GM23338 (cell line): ENCODE data around the gene CTU1. TPM values are rescaled to one million over a fixed set of nuclear protein-coding genes. Genes with fewer than 3 reads are reported as not detected.

Experiments
- ATAC-seq: fragments of 200-7000 bp; cut with Tn5 transposase; 3 replicates; pipeline ENCODE4 v1.9.1; 2020
- DNase-seq: peaks from one replicate; pipeline ENCODE4 v3.0.0-alpha.2; 2015; ENCODE audit warnings: low spot score
- H2AFZ ChIP-seq: fragments of 200-600 bp; sonication (generic); 2 replicates; pipeline ENCODE4 v1.8.0; 2016; ENCODE audit warnings: antibody characterized with exemption, mild to moderate bottlenecking, moderate library complexity
- H3F3A ChIP-seq: fragments of 200-600 bp; sonication (generic); replicated peaks from 2 replicates; pipeline ENCODE4 v1.8.0; 2017; ENCODE audit warnings: antibody characterized with exemption, mixed run types, low read depth
- H3K27ac ChIP-seq: fragments of 200-600 bp; sonication (generic); 2 replicates; pipeline ENCODE4 v1.6.1; 2016; ENCODE audit warnings: low read depth
- H3K27me3 ChIP-seq: fragments of 200-600 bp; sonication (generic); 2 replicates; pipeline ENCODE4 v1.8.0; 2016; ENCODE audit warnings: mild to moderate bottlenecking, mixed run types, moderate library complexity; ENCODE audit not compliant: insufficient read depth
- H3K36me3 ChIP-seq: fragments of 200-600 bp; sonication (generic); 2 replicates; pipeline ENCODE4 v1.8.0; 2016; ENCODE audit warnings: mild to moderate bottlenecking; ENCODE audit not compliant: insufficient read depth
- H3K4me1 ChIP-seq: fragments of 200-600 bp; sonication (generic); 2 replicates; pipeline ENCODE4 v1.8.0; 2016; ENCODE audit warnings: mild to moderate bottlenecking, moderate library complexity; ENCODE audit not compliant: insufficient read depth
- H3K4me2 ChIP-seq: fragments of 200-600 bp; sonication (generic); 2 replicates; pipeline ENCODE4 v1.7.1; 2017; ENCODE audit warnings: mixed run types
- H3K4me3 ChIP-seq: fragments of 200-600 bp; sonication (generic); 2 replicates; pipeline ENCODE4 v1.6.1; 2016; ENCODE audit warnings: mixed run types
- H3K79me2 ChIP-seq: fragments of 200-600 bp; sonication (generic); replicated peaks from 2 replicates; pipeline ENCODE4 v1.8.0; 2017; ENCODE audit warnings: mild to moderate bottlenecking; ENCODE audit not compliant: insufficient read depth
- H3K9me2 ChIP-seq: fragments of 200-600 bp; sonication (generic); 2 replicates; pipeline ENCODE4 v1.8.0; 2017; ENCODE audit not compliant: insufficient read depth
- H4K20me1 ChIP-seq: fragments of 200-600 bp; sonication (generic); replicated peaks from 2 replicates; pipeline ENCODE4 v1.8.0; 2017; ENCODE audit warnings: mild to moderate bottlenecking; ENCODE audit not compliant: insufficient read depth
- H3K27ac Mint-ChIP-seq: 2 replicates; pipeline ENCODE4 v1.8.0; 2020; ENCODE audit warnings: inconsistent platforms, mild to moderate bottlenecking, moderate library complexity, mixed read lengths
- H3K27me3 Mint-ChIP-seq: 3 replicates; pipeline ENCODE4 v1.8.0; 2022; ENCODE audit warnings: low read depth, mild to moderate bottlenecking, moderate library complexity, mixed read lengths, inconsistent platforms; ENCODE audit not compliant: insufficient read depth, poor library complexity
- H3K36me3 Mint-ChIP-seq: 3 replicates; pipeline ENCODE4 v1.8.0; 2021; ENCODE audit warnings: low read depth, mild to moderate bottlenecking, inconsistent platforms, moderate library complexity, mixed read lengths
- H3K4me1 Mint-ChIP-seq: 3 replicates; pipeline ENCODE4 v1.8.0; 2020; ENCODE audit warnings: mild to moderate bottlenecking, inconsistent platforms, mixed read lengths
- H3K4me3 Mint-ChIP-seq: 3 replicates; pipeline ENCODE4 v1.8.0; 2021; ENCODE audit warnings: moderate library complexity, mild to moderate bottlenecking, inconsistent platforms, mixed read lengths
- H3K9me3 Mint-ChIP-seq: 3 replicates; pipeline ENCODE4 v1.8.0; 2020; ENCODE audit warnings: moderate library complexity, mild to moderate bottlenecking, inconsistent platforms, mixed read lengths
- CREB1 ChIP-seq: fragments of 250-450 bp; sonication (Bioruptor Pico); IDR thresholded peaks from 2 replicates; pipeline ENCODE4 v1.5.0; 2020; ENCODE audit warnings: low read depth, mild to moderate bottlenecking, moderate library complexity
- EZH2 ChIP-seq: fragments of 200-600 bp; sonication (generic); IDR thresholded peaks from one replicate; pipeline ENCODE4 v1.8.0; 2017; ENCODE audit warnings: antibody characterized with exemption, mild to moderate bottlenecking, low read depth; ENCODE audit not compliant: unreplicated experiment
- EZH2phosphoT487 ChIP-seq: fragments of 200-600 bp; sonication (generic); IDR thresholded peaks from one replicate; pipeline ENCODE4 v1.8.1; 2018; ENCODE audit warnings: antibody characterized with exemption; ENCODE audit not compliant: unreplicated experiment
- JUNB ChIP-seq: IDR thresholded peaks from one replicate; pipeline ENCODE4 v1.6.1; 2016; ENCODE audit warnings: antibody characterized with exemption; ENCODE audit not compliant: unreplicated experiment
- NANOG ChIP-seq: IDR thresholded peaks from 2 replicates; pipeline ENCODE4 v1.6.1; 2016; ENCODE audit warnings: antibody characterized with exemption, borderline replicate concordance
- POLR2AphosphoS5 ChIP-seq: IDR thresholded peaks from 2 replicates; pipeline ENCODE4 v1.6.1; 2016; ENCODE audit warnings: antibody characterized with exemption, low read depth
- STAT1 ChIP-seq: IDR thresholded peaks from one replicate; pipeline ENCODE4 v1.6.1; 2016; ENCODE audit warnings: antibody characterized with exemption; ENCODE audit not compliant: unreplicated experiment
- ZNF114 ChIP-seq: fragments of 250-450 bp; sonication (Bioruptor Pico); IDR thresholded peaks from 2 replicates; pipeline ENCODE4 v1.5.0; 2020; ENCODE audit warnings: mild to moderate bottlenecking, moderate library complexity
- ZNF331 ChIP-seq: fragments of 250-450 bp; sonication (Bioruptor Pico); IDR thresholded peaks from 2 replicates; pipeline ENCODE4 v1.5.0; 2020; ENCODE audit warnings: low read depth, mild to moderate bottlenecking, moderate library complexity
- polyA plus RNA-seq: library from polyadenylated mRNA; unstranded; fragments of >200 nt; fragmentation: Nextera tagmentation; extraction: Ambion mirVana; gene quantifications from 2 replicates; pipeline ENCODE4 v1.2.1, GENCODE V29; 2016
- total RNA-seq: library from RNA; depleted of rRNA; stranded (reverse); fragments of >200 nt; shearing (Covaris generic); gene quantifications from 2 replicates; pipeline ENCODE4 v1.2.3, GENCODE V29; 2014
- TF ChIP-seq, protein P1 (sequence below): IDR thresholded peaks from 2 replicates; pipeline ENCODE4 v1.6.1; 2016; ENCODE audit warnings: antibody characterized with exemption
- TF ChIP-seq, protein P2 (sequence below): fragments of 250-450 bp; sonication (Bioruptor Pico); IDR thresholded peaks from 2 replicates; pipeline ENCODE4 v1.5.0; 2020; ENCODE audit warnings: mild to moderate bottlenecking, moderate library complexity
- TF ChIP-seq, protein P3 (sequence below), 2 experiments: fragments of 200-600 bp in 1 of 2; sonication (generic) in 1 of 2; conservative IDR thresholded peaks; 2 replicates each; pipeline versions ENCODE4 v1.5.1 to v1.6.1; 2016 to 2017; ENCODE audit warnings: antibody characterized with exemption in 2 of 2, low read depth in 2 of 2, mild to moderate bottlenecking in 2 of 2, moderate library complexity in 1 of 2
- TF ChIP-seq, protein P4 (sequence below): IDR thresholded peaks from one replicate; pipeline ENCODE4 v1.6.1; 2018; ENCODE audit warnings: antibody characterized with exemption; ENCODE audit not compliant: unreplicated experiment

CTU1 gene
- total and polyA plus RNA-seq, 2 experiments from 2014 or later, result 3.7 to 18.8 TPM

DNA sequence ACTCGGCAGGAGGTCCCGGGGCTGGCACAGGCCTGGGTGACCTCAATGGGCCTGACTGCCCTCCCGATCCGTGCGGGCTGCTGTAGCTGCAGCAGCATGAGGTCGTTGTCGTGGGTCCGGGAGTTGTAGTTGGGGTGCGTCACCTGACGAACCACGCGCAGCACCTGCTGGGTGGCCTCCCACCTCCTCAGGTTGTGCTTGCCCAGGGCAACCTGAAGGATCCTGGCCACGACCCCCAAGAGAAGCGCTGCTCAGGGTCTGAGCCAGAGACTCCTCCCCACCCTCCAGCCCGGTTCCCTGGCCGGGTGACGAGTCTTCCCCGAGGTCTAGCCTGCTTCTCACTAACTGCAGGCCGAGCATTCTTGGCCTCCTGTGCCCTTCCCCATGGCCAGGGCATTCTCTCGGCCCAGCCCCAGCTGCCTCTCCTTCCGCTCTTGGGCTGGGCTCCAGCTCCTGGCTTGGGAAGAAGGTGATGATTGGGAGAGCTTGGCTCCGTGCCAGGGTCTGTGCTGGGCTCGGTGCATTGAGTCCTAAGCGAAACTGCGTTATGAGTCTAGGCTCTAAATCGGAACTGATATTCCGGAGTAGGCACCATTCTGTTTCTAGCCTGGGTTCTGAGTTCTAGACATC is 28.6 kb downstream of the CTU1 start:
- no peak overlapping the region for H3K27ac Mint-ChIP-seq
- Histone ChIP-seq H3F3A (no peaks in the 10 kb centered on the region), H3K4me3 (no peak overlapping the region), H4K20me1 (no peaks in the 10 kb centered on the region), H3K36me3 (no peaks in the 10 kb centered on the region), H3K9me2 (no peaks in the 10 kb centered on the region), H2AFZ (no peak overlapping the region), H3K27ac (no peak overlapping the region), H3K4me1 (peaks cover 6% of the 10 kb centered on the region; the same call in 1 of the 2 replicates), H3K79me2 (no peaks in the 10 kb centered on the region), H3K27me3 (no peaks in the 10 kb centered on the region), H3K4me2 (no peak overlapping the region)
- H3K36me3 Mint-ChIP-seq, result no peaks in the 10 kb centered on the region; the same call in 2 of the 3 replicates
- H3K4me1 Mint-ChIP-seq, result peaks cover 24% of the 10 kb centered on the region
- TF ChIP-seq STAT1, result no peak
- TF ChIP-seq, protein P1, sequence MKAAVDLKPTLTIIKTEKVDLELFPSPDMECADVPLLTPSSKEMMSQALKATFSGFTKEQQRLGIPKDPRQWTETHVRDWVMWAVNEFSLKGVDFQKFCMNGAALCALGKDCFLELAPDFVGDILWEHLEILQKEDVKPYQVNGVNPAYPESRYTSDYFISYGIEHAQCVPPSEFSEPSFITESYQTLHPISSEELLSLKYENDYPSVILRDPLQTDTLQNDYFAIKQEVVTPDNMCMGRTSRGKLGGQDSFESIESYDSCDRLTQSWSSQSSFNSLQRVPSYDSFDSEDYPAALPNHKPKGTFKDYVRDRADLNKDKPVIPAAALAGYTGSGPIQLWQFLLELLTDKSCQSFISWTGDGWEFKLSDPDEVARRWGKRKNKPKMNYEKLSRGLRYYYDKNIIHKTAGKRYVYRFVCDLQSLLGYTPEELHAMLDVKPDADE, result no peak
- no peak for TF ChIP-seq EZH2phosphoT487
- no peak for TF ChIP-seq POLR2AphosphoS5
- TF ChIP-seq, protein P2, sequence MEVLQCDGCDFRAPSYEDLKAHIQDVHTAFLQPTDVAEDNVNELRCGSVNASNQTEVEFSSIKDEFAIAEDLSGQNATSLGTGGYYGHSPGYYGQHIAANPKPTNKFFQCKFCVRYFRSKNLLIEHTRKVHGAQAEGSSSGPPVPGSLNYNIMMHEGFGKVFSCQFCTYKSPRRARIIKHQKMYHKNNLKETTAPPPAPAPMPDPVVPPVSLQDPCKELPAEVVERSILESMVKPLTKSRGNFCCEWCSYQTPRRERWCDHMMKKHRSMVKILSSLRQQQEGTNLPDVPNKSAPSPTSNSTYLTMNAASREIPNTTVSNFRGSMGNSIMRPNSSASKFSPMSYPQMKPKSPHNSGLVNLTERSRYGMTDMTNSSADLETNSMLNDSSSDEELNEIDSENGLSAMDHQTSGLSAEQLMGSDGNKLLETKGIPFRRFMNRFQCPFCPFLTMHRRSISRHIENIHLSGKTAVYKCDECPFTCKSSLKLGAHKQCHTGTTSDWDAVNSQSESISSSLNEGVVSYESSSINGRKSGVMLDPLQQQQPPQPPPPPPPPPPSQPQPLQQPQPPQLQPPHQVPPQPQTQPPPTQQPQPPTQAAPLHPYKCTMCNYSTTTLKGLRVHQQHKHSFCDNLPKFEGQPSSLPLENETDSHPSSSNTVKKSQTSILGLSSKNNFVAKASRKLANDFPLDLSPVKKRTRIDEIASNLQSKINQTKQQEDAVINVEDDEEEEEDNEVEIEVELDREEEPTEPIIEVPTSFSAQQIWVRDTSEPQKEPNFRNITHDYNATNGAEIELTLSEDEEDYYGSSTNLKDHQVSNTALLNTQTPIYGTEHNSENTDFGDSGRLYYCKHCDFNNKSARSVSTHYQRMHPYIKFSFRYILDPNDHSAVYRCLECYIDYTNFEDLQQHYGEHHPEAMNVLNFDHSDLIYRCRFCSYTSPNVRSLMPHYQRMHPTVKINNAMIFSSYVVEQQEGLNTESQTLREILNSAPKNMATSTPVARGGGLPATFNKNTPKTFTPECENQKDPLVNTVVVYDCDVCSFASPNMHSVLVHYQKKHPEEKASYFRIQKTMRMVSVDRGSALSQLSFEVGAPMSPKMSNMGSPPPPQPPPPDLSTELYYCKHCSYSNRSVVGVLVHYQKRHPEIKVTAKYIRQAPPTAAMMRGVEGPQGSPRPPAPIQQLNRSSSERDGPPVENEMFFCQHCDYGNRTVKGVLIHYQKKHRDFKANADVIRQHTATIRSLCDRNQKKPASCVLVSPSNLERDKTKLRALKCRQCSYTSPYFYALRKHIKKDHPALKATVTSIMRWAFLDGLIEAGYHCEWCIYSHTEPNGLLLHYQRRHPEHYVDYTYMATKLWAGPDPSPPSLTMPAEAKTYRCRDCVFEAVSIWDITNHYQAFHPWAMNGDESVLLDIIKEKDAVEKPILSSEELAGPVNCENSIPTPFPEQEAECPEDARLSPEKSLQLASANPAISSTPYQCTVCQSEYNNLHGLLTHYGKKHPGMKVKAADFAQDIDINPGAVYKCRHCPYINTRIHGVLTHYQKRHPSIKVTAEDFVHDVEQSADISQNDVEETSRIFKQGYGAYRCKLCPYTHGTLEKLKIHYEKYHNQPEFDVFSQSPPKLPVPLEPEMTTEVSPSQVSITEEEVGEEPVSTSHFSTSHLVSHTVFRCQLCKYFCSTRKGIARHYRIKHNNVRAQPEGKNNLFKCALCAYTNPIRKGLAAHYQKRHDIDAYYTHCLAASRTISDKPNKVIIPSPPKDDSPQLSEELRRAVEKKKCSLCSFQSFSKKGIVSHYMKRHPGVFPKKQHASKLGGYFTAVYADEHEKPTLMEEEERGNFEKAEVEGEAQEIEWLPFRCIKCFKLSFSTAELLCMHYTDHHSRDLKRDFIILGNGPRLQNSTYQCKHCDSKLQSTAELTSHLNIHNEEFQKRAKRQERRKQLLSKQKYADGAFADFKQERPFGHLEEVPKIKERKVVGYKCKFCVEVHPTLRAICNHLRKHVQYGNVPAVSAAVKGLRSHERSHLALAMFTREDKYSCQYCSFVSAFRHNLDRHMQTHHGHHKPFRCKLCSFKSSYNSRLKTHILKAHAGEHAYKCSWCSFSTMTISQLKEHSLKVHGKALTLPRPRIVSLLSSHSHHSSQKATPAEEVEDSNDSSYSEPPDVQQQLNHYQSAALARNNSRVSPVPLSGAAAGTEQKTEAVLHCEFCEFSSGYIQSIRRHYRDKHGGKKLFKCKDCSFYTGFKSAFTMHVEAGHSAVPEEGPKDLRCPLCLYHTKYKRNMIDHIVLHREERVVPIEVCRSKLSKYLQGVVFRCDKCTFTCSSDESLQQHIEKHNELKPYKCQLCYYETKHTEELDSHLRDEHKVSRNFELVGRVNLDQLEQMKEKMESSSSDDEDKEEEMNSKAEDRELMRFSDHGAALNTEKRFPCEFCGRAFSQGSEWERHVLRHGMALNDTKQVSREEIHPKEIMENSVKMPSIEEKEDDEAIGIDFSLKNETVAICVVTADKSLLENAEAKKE (CRISPR knock-in tag), result no peak
- no peak for TF ChIP-seq ZNF331 (CRISPR knock-in tag)
- TF ChIP-seq CREB1 (CRISPR knock-in tag), result no peak
- TF ChIP-seq, protein P3, sequence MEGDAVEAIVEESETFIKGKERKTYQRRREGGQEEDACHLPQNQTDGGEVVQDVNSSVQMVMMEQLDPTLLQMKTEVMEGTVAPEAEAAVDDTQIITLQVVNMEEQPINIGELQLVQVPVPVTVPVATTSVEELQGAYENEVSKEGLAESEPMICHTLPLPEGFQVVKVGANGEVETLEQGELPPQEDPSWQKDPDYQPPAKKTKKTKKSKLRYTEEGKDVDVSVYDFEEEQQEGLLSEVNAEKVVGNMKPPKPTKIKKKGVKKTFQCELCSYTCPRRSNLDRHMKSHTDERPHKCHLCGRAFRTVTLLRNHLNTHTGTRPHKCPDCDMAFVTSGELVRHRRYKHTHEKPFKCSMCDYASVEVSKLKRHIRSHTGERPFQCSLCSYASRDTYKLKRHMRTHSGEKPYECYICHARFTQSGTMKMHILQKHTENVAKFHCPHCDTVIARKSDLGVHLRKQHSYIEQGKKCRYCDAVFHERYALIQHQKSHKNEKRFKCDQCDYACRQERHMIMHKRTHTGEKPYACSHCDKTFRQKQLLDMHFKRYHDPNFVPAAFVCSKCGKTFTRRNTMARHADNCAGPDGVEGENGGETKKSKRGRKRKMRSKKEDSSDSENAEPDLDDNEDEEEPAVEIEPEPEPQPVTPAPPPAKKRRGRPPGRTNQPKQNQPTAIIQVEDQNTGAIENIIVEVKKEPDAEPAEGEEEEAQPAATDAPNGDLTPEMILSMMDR (conservative IDR thresholded peaks at IDR 0.05; ENCODE audit: low read depth in 2 of 2), result no peak
- TF ChIP-seq, protein P4, sequence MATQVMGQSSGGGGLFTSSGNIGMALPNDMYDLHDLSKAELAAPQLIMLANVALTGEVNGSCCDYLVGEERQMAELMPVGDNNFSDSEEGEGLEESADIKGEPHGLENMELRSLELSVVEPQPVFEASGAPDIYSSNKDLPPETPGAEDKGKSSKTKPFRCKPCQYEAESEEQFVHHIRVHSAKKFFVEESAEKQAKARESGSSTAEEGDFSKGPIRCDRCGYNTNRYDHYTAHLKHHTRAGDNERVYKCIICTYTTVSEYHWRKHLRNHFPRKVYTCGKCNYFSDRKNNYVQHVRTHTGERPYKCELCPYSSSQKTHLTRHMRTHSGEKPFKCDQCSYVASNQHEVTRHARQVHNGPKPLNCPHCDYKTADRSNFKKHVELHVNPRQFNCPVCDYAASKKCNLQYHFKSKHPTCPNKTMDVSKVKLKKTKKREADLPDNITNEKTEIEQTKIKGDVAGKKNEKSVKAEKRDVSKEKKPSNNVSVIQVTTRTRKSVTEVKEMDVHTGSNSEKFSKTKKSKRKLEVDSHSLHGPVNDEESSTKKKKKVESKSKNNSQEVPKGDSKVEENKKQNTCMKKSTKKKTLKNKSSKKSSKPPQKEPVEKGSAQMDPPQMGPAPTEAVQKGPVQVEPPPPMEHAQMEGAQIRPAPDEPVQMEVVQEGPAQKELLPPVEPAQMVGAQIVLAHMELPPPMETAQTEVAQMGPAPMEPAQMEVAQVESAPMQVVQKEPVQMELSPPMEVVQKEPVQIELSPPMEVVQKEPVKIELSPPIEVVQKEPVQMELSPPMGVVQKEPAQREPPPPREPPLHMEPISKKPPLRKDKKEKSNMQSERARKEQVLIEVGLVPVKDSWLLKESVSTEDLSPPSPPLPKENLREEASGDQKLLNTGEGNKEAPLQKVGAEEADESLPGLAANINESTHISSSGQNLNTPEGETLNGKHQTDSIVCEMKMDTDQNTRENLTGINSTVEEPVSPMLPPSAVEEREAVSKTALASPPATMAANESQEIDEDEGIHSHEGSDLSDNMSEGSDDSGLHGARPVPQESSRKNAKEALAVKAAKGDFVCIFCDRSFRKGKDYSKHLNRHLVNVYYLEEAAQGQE, result no peak
- no peak for TF ChIP-seq JUNB
- TF ChIP-seq EZH2, result no peak
- TF ChIP-seq ZNF114, result no peak
- no peak for TF ChIP-seq NANOG
- no peaks in the 10 kb centered on the region for H3K9me3 Mint-ChIP-seq
- no peak for ATAC-seq
- no peak for DNase-seq
- peaks cover 19% of the 10 kb centered on the region for H3K27me3 Mint-ChIP-seq
- H3K4me3 Mint-ChIP-seq, result no peak overlapping the region
